ENCODE results near the gene TGOLN2.
"Not testable (repeated sequence)": the region's sequence is repeated elsewhere in the genome, so short reads cannot be mapped to it uniquely, and the experiment has no call there.

TGOLN2 gene

DNA sequence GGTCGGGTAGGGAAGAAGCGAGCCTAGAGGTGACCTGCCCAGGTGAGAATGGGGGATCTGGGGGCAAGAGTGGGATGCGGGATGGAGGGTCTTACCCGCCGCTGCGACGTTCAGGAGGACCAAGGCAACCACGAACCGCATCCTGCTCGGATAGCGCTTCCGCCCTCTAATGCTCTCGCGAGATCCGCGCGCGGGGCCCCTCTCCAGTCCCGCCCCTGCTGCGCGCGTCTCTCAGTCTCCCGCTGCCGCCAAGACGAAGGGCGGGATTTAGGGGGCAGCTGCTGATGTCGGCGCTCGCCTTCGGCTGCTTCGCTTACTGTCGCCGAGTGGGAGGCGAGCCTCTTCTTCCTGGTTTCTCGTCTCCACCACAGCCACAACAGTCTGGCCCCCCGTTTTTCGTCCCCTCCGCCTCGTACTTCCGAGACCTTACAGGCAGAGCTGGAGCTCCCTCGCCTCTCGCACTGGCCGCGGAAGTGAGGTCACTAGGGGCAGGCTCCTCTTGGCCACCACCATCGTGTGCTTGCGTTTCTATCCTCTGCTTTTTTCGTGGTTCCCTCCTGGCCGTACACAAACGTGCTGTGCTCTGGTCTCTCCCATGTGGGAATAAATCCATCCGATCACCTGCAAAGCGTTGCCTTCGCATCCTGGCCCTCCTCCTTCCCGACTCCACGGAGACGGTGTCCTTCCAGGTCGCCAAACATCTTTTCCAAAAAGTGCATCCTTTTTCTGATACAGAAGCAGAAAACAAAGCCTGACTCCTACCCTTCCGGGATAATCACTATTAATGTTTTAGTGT is at the start of gene TGOLN2:
TSS of gene TGOLN2 (minus strand) at position 168 of the 796 bp plus-strand sequence. CDS start at position 141, 27 bp downstream.
- Histone ChIP-seq H3K4me1 (ENCODE audit: control insufficient read depth, insufficient read depth, low read length) (peaks cover 46% of the 10 kb centered on the region), H3K9ac (ENCODE audit: low read length) (peak within 1 kb of the TSS; percentile 91), H3K4me3 (ENCODE audit: low read length) (peak within 1 kb of the TSS; percentile 88), H3K36me3 (ENCODE audit: control insufficient read depth, insufficient read depth, low read length, severe bottlenecking) (peaks cover 19% of the 10 kb centered on the region), H3K9me3 (ENCODE audit: control insufficient read depth, low read length) (no peaks in the 10 kb centered on the region), H3K27me3 (replicated peaks; ENCODE audit: control insufficient read depth, insufficient read depth, low read length) (no peaks in the 10 kb centered on the region)
- peak; percentile 98 for DNase-seq (ENCODE audit: low read depth)

DNA sequence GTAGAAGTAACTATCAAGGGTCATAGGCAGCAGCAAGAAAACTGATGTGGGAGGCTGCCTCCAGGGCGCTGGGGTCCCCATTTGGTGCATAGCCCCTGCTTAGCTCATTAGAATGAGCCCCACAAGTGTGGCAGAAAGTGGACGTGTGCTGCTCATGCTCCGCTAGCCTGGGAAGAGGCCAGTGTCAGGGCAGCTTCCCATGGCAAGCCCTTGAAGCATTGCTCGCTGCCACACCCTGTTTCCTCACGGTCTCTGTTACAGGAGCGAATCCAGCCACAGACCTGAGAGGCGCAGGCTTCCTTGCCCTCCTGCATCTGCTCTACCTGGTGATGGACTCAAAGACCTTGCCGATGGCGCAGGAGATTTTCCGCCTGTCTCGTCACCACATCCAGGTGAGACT is 49.3 kb upstream of the TGOLN2 start:
- Histone ChIP-seq H3K9me3 (ENCODE audit: control insufficient read depth, low read length) (peaks cover 8% of the 10 kb centered on the region), H3K27me3 (replicated peaks; ENCODE audit: control insufficient read depth, insufficient read depth, low read length) (no peaks in the 10 kb centered on the region), H3K36me3 (ENCODE audit: control insufficient read depth, insufficient read depth, low read length, severe bottlenecking) (peaks cover 53% of the 10 kb centered on the region), H3K4me1 (ENCODE audit: control insufficient read depth, insufficient read depth, low read length) (peaks cover 22% of the 10 kb centered on the region), H3K9ac (ENCODE audit: low read length) (peak overlapping the region; percentile 24), H3K4me3 (ENCODE audit: low read length) (no peak overlapping the region)
- peak; percentile 40 for DNase-seq (ENCODE audit: low read depth)

DNA sequence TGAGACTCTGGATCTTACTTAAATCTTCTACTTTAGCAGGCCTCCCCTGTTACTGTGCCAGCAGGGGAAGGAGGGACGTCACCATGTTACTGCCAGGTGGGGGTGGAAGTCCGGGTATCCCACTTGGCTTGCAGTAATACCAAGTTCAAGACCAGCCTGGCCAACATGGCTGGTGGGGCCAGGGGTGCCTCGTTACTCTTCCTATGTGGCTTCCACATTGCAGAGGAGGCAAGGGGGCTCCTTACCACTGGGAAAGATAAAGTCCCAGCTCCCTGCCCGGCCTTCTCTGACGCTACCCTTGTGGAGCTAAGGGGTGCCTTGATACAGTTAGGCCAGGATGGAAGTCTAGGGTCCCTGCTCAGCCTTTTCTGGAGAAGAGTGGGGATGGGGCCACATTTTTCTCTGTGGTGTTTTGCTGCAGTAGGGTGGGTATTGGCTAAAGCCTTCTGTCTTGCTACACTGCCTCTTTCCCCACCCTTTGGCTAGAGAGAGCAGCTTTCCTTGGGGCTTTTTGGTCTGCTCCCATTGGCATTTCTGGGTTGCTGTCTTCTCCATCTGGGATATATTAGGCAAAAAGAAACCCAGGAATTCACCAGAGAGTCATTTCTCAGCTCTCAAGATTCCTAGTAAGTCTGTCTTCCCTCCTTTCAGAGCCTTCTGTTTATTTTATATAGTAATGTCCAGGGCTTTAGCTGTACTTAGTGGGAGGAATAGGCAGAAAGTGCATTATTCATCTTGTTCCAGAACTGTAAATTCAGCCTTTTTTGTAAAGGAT is 48.7 kb upstream of the TGOLN2 start:
- Histone ChIP-seq H3K36me3 (ENCODE audit: control insufficient read depth, insufficient read depth, low read length, severe bottlenecking) (peaks cover 53% of the 10 kb centered on the region), H3K4me1 (ENCODE audit: control insufficient read depth, insufficient read depth, low read length) (peaks cover 22% of the 10 kb centered on the region), H3K4me3 (ENCODE audit: low read length) (no peak overlapping the region), H3K9ac (ENCODE audit: low read length) (peak overlapping the region; percentile 24), H3K27me3 (replicated peaks; ENCODE audit: control insufficient read depth, insufficient read depth, low read length) (no peaks in the 10 kb centered on the region), H3K9me3 (ENCODE audit: control insufficient read depth, low read length) (peaks cover 8% of the 10 kb centered on the region)
- peak; percentile 89 for DNase-seq (ENCODE audit: low read depth)

DNA sequence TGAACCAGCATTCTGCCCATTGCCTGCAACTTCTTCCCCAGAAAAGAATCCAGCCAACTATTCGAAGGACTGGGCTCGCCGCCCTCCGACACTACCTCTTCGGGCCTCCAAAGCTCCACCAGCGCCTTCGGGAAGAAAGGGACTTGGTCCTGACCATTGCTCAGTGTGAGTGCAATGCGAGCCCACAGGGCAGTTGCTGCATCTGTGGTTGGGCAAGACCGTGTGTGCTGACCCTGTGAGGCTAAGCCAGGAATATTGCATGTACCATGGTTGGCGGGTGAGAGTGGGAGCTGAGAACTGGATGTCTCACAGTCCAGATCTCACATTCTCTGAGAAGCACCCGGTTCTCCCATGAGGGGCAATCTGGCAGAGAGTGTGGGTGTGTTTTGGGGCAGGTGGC is 43.3 kb upstream of the TGOLN2 start:
- no peak for DNase-seq (ENCODE audit: low read depth)
- Histone ChIP-seq H3K36me3 (ENCODE audit: control insufficient read depth, insufficient read depth, low read length, severe bottlenecking) (peaks cover 23% of the 10 kb centered on the region), H3K27me3 (replicated peaks; ENCODE audit: control insufficient read depth, insufficient read depth, low read length) (no peaks in the 10 kb centered on the region), H3K4me3 (ENCODE audit: low read length) (no peak overlapping the region), H3K4me1 (ENCODE audit: control insufficient read depth, insufficient read depth, low read length) (peaks cover 29% of the 10 kb centered on the region), H3K9ac (ENCODE audit: low read length) (no peak overlapping the region), H3K9me3 (ENCODE audit: control insufficient read depth, low read length) (no peaks in the 10 kb centered on the region)

DNA sequence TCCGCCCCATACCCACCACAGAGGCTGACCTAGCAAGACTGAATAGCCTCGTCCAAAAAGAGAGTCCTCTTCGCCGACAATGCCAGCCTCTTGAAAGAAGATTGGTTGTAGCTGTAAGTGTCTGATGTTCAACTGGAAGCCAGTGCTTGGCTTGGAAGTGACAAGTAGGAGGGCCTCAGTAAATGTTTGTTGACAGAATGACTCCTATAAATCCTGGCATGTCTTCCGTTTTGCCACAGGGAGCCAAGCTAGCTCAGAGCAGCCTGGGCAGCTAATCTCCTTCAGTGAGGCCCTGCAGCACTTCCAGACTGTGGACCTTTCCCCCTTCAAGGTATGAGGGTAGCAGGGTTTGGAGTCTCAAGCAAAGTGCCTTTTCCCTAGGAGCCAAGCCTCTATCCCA is 41.7 kb upstream of the TGOLN2 start:
- peak; percentile 15 for DNase-seq (ENCODE audit: low read depth)
- H3K9ac ChIP-seq (ENCODE audit: low read length): no peak overlapping the region

DNA sequence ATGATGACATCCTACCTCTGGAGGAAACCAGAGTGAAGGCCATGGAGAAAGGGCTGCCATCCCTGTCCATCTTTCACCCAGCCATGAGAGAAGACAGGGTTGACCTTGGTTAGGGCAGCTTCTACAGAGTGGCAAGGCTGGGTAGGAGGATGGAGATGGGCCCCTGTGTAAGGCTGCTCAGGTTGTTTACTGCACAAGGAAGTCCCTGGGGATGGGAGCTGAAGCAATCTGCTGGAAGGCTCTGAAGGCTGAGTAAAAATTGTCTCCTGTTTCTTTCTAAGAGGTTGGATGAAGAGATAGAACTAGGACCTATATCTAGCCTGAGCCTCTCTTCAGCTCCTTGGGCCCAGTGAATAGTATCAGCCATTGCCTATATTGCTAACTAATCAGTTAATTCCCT is 41.1 kb upstream of the TGOLN2 start:
- peaks cover 22% of the 10 kb centered on the region for H3K4me1 ChIP-seq (ENCODE audit: control insufficient read depth, insufficient read depth, low read length)
- peaks cover 20% of the 10 kb centered on the region for H3K36me3 ChIP-seq (ENCODE audit: control insufficient read depth, insufficient read depth, low read length, severe bottlenecking)
- no peaks in the 10 kb centered on the region for H3K9me3 ChIP-seq (ENCODE audit: control insufficient read depth, low read length)
- H3K9ac ChIP-seq (ENCODE audit: low read length): no peak overlapping the region
- no peak overlapping the region for H3K4me3 ChIP-seq (ENCODE audit: low read length)
- no peaks in the 10 kb centered on the region for H3K27me3 ChIP-seq (replicated peaks; ENCODE audit: control insufficient read depth, insufficient read depth, low read length)
- DNase-seq (ENCODE audit: low read depth): peak; percentile 9

More for the DNA sequence above, 41.7 kb upstream of the TGOLN2 start:
- Histone ChIP-seq H3K27me3 (replicated peaks; ENCODE audit: control insufficient read depth, insufficient read depth, low read length) (no peaks in the 10 kb centered on the region), H3K4me1 (ENCODE audit: control insufficient read depth, insufficient read depth, low read length) (peaks cover 22% of the 10 kb centered on the region), H3K9me3 (ENCODE audit: control insufficient read depth, low read length) (no peaks in the 10 kb centered on the region), H3K4me3 (ENCODE audit: low read length) (no peak overlapping the region), H3K36me3 (ENCODE audit: control insufficient read depth, insufficient read depth, low read length, severe bottlenecking) (peaks cover 21% of the 10 kb centered on the region)

DNA sequence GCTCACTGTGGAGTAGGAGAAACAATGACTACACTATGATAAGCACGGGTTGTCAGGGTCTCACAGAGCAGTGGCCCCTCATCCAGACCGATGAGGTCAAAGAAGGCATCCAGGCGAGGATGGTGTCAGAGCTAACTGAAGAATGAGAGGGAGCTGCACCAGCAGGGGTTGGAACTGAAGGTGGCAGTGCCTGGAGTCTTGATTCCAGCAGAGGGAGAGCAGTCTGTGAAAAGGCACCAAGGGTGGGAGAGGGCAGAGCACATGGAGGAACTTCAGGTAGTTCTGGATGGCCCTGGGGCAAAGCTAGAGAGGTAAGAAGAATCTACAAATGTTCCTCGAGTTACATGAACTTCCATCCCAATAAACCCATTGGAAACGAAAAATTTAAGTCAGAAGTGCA is 39.4 kb upstream of the TGOLN2 start:
- Histone ChIP-seq H3K9ac (ENCODE audit: low read length) (no peak overlapping the region), H3K36me3 (ENCODE audit: control insufficient read depth, insufficient read depth, low read length, severe bottlenecking) (peaks cover 32% of the 10 kb centered on the region), H3K27me3 (replicated peaks; ENCODE audit: control insufficient read depth, insufficient read depth, low read length) (no peaks in the 10 kb centered on the region), H3K9me3 (ENCODE audit: control insufficient read depth, low read length) (no peaks in the 10 kb centered on the region), H3K4me3 (ENCODE audit: low read length) (no peak overlapping the region), H3K4me1 (ENCODE audit: control insufficient read depth, insufficient read depth, low read length) (peaks cover 22% of the 10 kb centered on the region)
- DNase-seq (ENCODE audit: low read depth): no peak

DNA sequence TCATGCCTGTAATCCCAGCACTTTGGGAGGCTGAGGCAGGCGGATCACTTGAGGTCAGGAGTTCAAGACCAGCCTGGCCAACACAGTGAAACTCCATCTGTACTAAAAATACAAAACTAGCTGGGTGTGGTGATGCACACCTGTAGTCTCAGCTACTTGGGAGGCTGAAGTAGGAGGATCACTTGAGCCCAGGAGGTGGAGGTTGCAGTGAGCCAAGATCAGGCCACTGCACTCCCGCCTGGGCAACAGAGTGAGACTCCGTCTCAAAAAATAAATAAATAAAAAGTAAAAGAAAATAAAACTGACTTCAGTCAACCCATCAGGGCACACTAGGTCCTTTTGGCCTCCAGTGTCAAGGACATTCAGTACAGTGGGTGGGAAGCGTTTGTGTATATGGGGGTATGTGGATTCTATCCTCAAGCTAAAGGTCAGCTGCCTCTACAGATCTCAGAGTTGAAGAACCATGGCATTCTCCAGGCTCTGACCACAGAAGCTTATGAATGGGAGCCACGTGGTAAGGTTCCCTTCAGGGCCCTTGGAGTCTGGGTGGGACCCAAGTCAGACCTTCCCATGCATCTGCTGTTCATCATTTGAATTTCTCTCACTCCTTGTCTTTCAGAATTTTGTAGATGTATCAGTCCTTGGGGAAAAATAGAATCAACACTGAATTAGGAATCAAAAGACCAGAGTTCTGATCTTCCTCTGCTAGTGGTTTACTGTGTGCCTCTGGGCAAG is 35.0 kb upstream of the TGOLN2 start:
- not testable (repeated sequence) for H3K4me3 ChIP-seq (ENCODE audit: low read length); H3K9ac ChIP-seq (ENCODE audit: low read length); H3K4me1 ChIP-seq (ENCODE audit: control insufficient read depth, insufficient read depth, low read length); DNase-seq (ENCODE audit: low read depth); H3K27me3 ChIP-seq (replicated peaks; ENCODE audit: control insufficient read depth, insufficient read depth, low read length); H3K9me3 ChIP-seq (ENCODE audit: control insufficient read depth, low read length)
- peaks cover 53% of the 10 kb centered on the region for H3K36me3 ChIP-seq (ENCODE audit: control insufficient read depth, insufficient read depth, low read length, severe bottlenecking)

DNA sequence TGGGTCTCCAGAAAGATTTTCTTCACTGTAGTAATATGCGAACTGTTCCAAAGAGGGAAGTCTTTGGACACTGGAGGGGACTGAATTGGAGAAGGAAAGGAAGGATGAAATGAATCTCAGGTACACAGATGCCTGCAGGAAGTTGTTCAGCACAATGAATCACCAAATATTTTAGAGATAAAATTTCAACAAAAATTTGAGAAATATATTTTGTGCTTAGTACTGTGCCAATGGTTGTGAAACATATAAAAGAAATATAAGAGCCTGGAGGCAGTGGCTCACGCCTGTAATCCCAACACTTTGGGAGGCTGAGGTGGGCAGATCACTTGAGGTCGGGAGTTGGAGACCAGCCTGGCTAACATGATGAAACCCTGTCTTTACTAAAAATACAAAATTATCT is 29.9 kb upstream of the TGOLN2 start:
- Histone ChIP-seq H3K4me1 (ENCODE audit: control insufficient read depth, insufficient read depth, low read length) (peaks cover 41% of the 10 kb centered on the region), H3K4me3 (ENCODE audit: low read length) (peak overlapping the region; percentile 38), H3K27me3 (replicated peaks; ENCODE audit: control insufficient read depth, insufficient read depth, low read length) (no peaks in the 10 kb centered on the region), H3K9ac (ENCODE audit: low read length) (peak overlapping the region; percentile 52), H3K36me3 (ENCODE audit: control insufficient read depth, insufficient read depth, low read length, severe bottlenecking) (peaks cover 31% of the 10 kb centered on the region), H3K9me3 (ENCODE audit: control insufficient read depth, low read length) (no peaks in the 10 kb centered on the region)
- no peak for DNase-seq (ENCODE audit: low read depth)

DNA sequence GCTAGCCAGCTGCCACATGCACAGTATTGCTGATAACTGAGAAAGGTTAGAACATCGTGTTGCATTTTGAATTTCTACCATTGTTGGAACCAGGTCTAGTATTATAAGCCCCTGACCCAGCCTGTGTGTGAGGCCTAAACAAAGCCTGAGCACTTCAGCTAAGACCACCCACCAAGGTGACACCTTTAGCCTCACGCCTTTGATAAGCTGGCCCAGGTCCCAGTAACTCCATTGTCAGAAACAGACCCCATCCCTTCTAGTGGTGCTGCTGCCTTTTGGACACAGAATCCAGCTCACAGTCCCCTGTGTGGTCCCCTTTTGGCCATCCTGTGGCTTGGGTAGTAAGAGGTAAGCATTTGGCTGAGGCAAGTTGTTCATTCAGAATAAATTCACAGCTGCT is 28.4 kb upstream of the TGOLN2 start:
- H3K4me1 ChIP-seq (ENCODE audit: control insufficient read depth, insufficient read depth, low read length): peaks cover 49% of the 10 kb centered on the region
- no peak for DNase-seq (ENCODE audit: low read depth)
- H3K4me3 ChIP-seq (ENCODE audit: low read length): no peak overlapping the region
- H3K27me3 ChIP-seq (replicated peaks; ENCODE audit: control insufficient read depth, insufficient read depth, low read length): no peaks in the 10 kb centered on the region
- peaks cover 31% of the 10 kb centered on the region for H3K36me3 ChIP-seq (ENCODE audit: control insufficient read depth, insufficient read depth, low read length, severe bottlenecking)
- H3K9me3 ChIP-seq (ENCODE audit: control insufficient read depth, low read length): no peaks in the 10 kb centered on the region
- peak overlapping the region; percentile 52 for H3K9ac ChIP-seq (ENCODE audit: low read length)

DNA sequence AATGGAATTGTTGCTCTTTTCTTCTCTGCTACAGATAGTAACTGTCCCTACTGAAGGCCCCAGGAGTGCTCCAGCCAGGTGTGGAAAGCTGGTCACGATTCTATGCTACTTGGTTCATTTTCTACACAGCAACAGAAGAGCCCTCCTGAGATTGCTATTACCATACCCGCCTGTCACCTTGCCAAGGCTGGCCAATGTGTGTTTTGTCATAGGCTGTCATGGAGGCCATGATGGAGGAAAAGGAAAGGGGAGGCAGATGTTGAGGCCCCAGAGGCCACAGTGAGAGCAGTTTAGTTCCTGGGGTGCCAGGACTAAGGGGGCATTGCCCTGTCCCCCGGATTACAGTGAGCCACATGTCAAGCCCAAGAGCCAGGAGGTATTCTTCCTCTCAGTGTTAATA is 27.7 kb upstream of the TGOLN2 start:
- Histone ChIP-seq H3K4me1 (ENCODE audit: control insufficient read depth, insufficient read depth, low read length) (peaks cover 55% of the 10 kb centered on the region), H3K4me3 (ENCODE audit: low read length) (peak overlapping the region; percentile 96), H3K9ac (ENCODE audit: low read length) (peak overlapping the region; percentile 99), H3K36me3 (ENCODE audit: control insufficient read depth, insufficient read depth, low read length, severe bottlenecking) (peaks cover 38% of the 10 kb centered on the region), H3K9me3 (ENCODE audit: control insufficient read depth, low read length) (no peaks in the 10 kb centered on the region), H3K27me3 (replicated peaks; ENCODE audit: control insufficient read depth, insufficient read depth, low read length) (no peaks in the 10 kb centered on the region)
- no peak for DNase-seq (ENCODE audit: low read depth)

Measured in adipocyte (in vitro differentiated cells).